DOHH2 (cell line): ENCODE results near the gene EVC.

Experiments
- CTCF ChIP-seq: fragments of 200-600 bp; sonication (generic); IDR thresholded peaks from one replicate; pipeline ENCODE4 v1.5.1; 2014; ENCODE audit warnings: antibody characterized with exemption, mild to moderate bottlenecking, low read depth, low read length; ENCODE audit not compliant: poor library complexity, severe bottlenecking
- EZH2phosphoT487 ChIP-seq: fragments of 200-600 bp; sonication (generic); IDR thresholded peaks from 2 replicates; pipeline ENCODE4 v1.6.1; 2017; ENCODE audit warnings: borderline replicate concordance, mild to moderate bottlenecking, antibody characterized with exemption, low read length, moderate library complexity, mixed read lengths

- TF ChIP-seq CTCF (no peak), EZH2phosphoT487 (no peak)
Observed at GRCh38 chr4:5789141-5789540, 78.1 kb downstream of the EVC start.
